Activated T-cell treated with anti-CD3 and anti-CD28 coated beads for 24 hours (primary cell): ENCODE measurements around the gene PAOX.
"Not testable (repeated sequence)": the region's sequence is repeated elsewhere in the genome, so short reads cannot be mapped to it uniquely, and the experiment has no call there.

ENCODE experiments used
- DNase-seq: peaks from one replicate; pipeline ENCODE4 v3.0.0-alpha.2; 2020; ENCODE audit warnings: low read depth

Gene PAOX

DNA sequence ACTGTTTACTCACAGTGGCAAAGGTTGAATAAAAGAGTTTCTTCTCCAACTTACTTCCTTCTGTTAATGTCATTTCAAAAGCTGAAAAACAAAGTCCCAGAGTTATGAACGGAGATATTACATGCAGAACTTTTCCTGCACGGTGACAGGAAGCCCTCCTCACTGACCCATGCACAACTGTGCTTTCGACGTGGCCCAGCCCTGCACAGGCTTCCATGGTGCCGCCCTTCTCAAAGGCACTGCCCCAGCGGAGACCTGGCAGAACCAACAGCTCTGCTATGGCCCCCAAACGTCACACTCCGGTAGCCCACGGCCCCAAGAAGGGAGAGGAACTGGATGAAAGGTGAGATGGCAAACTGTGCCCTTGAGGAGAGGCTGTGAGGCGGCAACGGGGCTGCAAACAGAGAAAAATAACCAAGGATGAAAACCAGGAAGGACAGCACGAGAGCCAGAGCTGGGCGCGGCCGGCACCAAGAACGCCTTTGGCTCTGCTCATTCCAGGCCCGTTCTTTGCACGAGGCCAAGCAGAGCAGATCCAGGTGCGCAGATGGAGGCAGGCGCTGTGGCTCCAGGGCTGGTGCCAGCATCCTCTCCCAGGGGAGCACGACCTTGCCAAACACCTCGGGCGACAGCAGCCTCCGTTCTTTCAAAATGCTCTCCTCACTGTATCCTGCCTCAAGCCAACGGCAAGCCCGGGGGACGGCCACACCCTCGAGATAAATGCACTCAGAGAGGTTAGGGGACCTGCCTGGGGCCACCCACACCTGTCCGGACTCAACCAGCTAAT lies 14.2 kb upstream of the PAOX start:
- DNase-seq, result no peak

DNA sequence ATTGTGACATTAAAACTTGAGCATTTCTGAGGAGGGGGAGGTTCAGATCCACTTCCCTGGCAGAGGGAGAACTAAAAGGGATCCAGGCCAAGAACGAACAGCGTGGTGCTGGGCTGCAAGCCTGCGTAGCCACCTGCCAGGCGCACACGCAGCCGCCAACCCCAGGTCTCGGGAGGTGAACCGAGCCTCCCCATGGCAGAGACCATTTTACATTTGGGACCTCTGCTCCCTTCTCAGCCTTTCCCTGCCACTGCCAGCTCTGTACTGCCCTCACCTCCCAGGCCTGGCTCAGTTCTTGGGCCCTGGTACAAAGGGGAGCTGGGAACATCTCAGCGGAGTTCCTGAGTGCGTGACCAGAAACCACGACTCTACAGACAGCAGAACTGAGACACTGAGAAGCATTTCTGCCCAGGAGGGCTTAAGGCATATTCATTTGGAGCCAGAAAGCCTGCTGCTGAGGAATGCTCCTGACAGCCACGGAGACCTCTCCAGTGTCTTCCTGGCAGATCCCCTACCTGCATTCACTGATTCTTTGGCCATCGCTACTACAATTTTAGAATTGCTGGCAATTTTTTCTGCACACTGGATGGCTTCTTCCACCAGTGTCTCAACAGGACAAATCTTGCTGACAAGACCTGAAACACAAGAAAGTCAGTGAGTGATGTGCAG lies 13.5 kb upstream of the PAOX start:
- DNase-seq, result no peak

DNA sequence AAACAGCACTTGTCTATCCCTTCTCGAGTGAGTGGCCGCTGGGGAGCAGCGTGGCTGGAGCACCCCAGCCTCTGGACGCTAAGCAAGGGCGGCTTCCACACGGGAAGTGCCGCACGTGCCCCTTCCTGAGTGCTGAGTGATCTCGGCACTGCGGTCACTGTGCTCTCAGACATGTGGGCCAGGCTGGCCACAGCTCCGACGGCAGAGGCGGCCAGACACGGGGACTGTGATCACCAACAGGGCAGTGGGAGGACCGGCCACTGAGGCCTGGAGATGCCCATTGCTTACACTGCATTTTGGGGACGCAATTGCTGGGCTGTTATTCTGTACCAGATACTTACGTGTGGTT lies 13.0 kb upstream of the PAOX start:
- DNase-seq, result no peak

DNA sequence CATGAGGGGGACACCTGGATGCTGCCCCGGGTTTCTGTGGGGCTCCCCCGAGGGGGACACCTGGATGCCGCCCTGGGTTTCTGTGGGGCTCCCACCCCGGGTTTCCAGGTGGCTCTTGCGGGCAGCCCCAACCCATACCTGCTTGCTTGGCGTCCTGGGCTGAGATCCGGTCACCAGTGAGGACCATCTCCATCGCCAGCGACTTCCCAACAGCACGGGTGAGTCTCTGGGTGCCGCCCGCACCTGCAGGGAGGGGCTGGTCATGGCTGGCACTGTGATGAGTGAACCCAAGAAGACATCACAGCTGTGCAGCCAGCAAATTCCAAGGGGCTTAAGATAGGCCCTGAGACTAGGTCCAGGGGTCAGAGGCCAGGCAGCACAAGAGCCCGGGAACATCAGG lies 12.3 kb upstream of the PAOX start:
- DNase-seq, result no peak

DNA sequence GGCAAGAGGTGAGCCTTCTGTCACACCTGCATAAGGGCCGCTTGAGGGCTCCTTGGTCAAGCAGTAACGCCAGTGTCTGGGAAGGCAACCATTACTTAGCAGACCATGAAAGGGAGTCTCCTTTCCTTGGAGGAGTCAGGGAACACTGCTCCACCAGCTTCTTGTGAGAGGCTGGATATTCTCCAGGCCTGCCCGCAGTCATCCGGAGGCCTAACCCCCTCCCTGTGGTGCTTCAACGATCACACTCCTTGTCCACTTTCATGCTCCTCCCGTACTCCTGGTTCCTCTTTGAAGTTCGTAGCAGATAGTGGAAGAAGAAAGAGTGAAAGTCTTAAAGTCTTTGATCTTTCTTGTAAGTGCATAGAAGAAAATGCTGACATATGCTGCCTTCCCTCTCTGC lies 11.6 kb upstream of the PAOX start:
- not testable (repeated sequence) for DNase-seq

- no peak for DNase-seq
These were observed 10.9 kb upstream of the PAOX start for GRCh38 chr10:133368153-133368552.

- DNase-seq, result no peak
These were observed 8.9 kb upstream of the PAOX start for GRCh38 chr10:133370030-133370786.

GRCh38 chr10:133372507-133372906 lies 6.6 kb upstream of the PAOX start:
- DNase-seq, result no peak

DNA sequence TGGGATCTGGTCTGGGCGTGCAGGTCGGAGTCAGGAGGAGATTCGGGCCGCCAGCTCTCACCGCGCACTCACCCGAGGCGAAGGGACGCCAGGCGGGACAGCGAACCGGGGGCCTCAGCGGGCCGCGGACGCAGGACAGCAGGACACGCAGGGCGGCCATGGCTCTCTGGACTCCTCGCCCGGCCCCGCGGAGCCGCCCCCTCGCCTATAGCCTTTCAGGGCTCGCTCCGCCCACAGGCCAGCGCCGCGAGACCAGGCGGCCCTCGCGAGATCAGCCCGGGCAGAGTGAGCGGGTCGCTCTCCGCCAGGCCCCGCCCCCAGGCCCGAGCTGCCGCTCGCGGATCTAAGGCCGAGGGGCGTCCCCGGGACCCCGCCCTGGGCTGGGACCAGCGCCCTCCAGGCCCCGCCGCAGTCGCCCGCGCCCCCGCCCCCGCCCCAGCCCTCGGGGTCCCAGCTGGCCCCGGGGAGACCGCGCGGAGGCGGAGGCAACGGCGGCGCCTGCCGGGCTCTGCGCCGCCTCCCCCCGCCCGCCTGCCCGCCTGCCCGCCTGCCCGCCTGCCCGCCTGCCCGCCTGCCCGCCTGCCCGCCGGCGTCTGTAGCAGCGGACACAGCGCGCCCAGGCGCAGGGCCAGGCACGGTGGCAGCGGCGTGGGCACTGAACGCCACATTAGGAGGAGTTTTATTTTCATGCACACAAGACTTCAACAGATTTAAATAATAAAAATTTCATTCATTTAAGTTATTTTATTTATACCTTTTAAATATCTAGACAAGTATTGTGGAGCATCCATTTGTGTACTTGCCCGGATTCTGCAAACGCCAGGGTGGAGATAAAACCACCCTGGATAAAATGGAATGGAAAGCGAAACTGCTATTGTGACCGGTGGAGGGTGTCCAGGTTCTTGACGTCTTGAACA lies 5.6 kb upstream of the PAOX start, which contains the start of gene ECHS1:
Gene ECHS1 (minus strand): TSS at position 181 of the 917 bp plus-strand sequence. CDS start 21 bp downstream, at position 160.
- DNase-seq, result peak; percentile 90

- no peak for DNase-seq
These were observed 3.5 kb upstream of the PAOX start for GRCh38 chr10:133375357-133376115.

DNA sequence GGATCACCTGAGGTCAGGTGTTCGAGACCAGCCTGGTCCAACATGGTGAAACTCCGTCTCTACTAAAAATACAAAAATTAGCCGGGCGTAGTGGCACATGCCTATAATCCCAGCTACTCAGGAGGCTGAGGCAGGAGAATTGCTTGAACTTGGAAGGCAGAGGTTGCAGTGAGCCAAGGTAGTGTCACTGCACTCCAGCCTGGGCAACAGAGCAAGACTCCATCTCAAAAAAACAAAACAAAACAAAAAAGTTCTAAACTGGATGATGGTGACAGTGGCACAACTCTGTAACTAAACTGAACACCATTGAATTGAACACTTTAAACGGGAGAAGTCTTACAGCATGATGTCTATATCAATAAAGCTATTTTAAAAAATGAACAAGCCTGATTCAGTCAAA lies 2.9 kb upstream of the PAOX start:
- DNase-seq, result not testable (repeated sequence)

GRCh38 chr10:133377025-133377817 lies 1.8 kb upstream of the PAOX start:
- DNase-seq, result no peak

DNA sequence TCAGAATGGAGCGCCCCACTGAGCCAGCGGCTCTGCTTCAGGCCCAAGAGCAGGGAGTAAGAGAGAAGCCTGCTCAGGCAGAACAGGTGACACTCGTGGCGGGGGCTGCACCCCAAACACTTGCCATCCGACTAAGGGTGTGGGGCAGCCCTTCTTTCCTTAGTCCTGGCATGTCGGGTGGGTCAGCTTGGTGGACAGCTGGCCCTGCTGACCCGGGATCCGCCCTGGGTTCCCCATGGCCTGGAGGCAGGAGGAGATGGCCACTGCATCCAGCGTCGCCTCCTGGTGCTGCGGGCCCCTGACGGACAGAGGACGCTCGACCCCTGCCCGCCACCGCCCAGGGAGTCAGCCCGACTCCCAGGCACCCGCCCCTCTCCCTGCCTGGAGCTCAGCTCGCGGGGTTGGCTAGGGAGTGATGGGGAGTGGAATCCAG lies 1.2 kb upstream of the PAOX start:
- DNase-seq, result no peak

DNA sequence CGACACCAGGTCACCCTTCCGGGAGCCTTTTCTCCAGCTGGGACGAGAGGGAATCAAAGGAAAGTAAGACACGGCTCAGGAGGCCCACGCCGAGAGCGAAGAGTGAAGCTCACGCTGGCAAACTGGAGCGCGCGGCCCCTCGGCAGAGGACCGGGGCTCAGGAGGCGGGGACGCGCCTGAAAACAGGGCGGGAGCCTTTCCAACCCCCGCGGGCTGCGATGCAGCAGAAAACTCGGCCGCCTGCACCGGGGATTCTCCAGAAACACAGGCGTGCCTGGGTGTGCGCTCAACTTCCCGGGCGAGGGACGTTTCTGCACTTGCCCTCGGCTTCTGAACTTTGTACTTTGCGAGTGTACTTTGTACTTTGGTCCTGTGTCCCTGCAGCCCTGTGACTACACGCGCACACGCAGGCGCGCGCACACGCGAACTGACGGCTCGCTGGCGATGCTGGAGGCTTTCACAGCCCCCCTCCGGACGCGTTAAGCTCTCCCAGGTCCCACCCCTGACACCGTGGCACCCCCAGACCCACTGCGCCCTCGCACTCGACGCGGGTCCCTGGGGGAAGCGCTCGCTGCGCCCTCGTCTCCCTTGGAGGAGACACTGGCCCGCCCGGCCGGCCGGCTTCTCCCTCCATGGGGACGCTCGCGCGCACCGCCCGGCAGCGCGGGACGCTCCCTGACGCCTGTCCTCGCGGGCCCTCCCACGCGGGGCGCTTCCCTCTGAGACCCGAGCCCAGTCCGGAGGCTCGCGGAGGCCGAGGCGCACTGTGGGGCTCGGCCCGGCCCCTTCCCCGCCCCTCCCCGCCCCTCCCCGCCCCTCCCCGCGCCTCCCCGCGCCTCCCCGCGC lies 588 bp upstream of the PAOX start:
- peak; percentile 49 for DNase-seq

- no peak for DNase-seq
These were observed 972 bp downstream of the PAOX start for GRCh38 chr10:133379801-133380666.

GRCh38 chr10:133381036-133381435 lies 2.0 kb downstream of the PAOX start:
- no peak for DNase-seq

GRCh38 chr10:133383551-133383950 lies 4.5 kb downstream of the PAOX start:
- no peak for DNase-seq

DNA sequence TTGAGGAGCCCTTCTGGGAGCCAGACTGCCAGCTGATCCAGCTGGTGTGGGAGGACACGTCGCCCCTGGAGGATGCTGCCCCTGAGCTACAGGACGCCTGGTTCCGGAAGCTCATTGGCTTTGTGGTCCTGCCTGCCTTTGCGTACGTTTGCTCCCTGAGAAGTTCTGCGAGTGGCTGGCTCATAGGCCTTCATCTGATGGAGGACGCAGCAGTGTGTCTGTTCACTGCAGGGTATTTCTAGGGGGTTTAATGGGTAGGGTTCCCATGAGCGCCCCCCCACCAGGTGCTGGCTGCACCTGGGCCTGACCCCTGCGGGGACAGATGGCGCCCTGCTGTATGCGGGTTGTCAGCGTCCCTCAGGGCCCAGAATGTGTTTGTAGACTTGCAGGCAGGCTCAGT lies 5.0 kb downstream of the PAOX start:
- no peak for DNase-seq
